Right ventricle myocardium inferior (tissue), 1 donor: ENCODE results near the gene HMCN1. TPM values are rescaled to one million over a fixed set of nuclear protein-coding genes. Genes with fewer than 3 reads are reported as not detected.

Source experiments
- ATAC-seq: fragments of 200-7000 bp; cut with Tn5 transposase; one replicate; pipeline ENCODE4 v1.9.1; 2020; ENCODE audit warnings: mild to moderate bottlenecking, moderate library complexity
- DNase-seq: peaks from one replicate; pipeline ENCODE4 v3.0.0; 2021; ENCODE audit errors: missing footprints
- intact Hi-C: fragments of 100-400 bp; cut with DNase I; formaldehyde crosslinking; loops from one replicate; pipeline ENCODE4 v1.11.0; 2022
- total RNA-seq: library from RNA; stranded (reverse); fragmentation: NEBNext Ultra II Directional; extraction: Animal tissue kit (Norgen Biotek cat#: 25700); gene quantifications from one replicate; pipeline ENCODE4 v1.2.1, GENCODE V29; 2021
- donor health status: DM: no; HTN: yes; CAD: no; lungs with severe emphysema.

Gene HMCN1
- total RNA-seq, 1 donor from 2014 or later, result 7.6 TPM

- ATAC-seq (no peak), DNase-seq (no peak)
- intact Hi-C loops, result no loop called here
These were observed 309.1 kb downstream of the HMCN1 start for GRCh38 chr1:186043296-186043695.

- intact Hi-C loops, result no loop called here
- no peak for ATAC-seq
- DNase-seq, result no peak
These were observed 310.0 kb downstream of the HMCN1 start for GRCh38 chr1:186044079-186044685.

GRCh38 chr1:186046437-186047211 lies 312.4 kb downstream of the HMCN1 start:
- DNase-seq, result no peak
- intact Hi-C loops, result no loop called here
- no peak for ATAC-seq

GRCh38 chr1:186050360-186050759 lies 316.2 kb downstream of the HMCN1 start:
- ATAC-seq (no peak), DNase-seq (no peak)
- intact Hi-C loops, result no loop called here

- ATAC-seq (no peak), DNase-seq (no peak)
- intact Hi-C loops, result no loop called here
These were observed 319.8 kb downstream of the HMCN1 start for GRCh38 chr1:186054003-186054402.

- DNase-seq (no peak), ATAC-seq (no peak)
- intact Hi-C loops, result no loop called here
These were observed 320.7 kb downstream of the HMCN1 start for GRCh38 chr1:186054932-186055331.

GRCh38 chr1:186055846-186056245 lies 321.7 kb downstream of the HMCN1 start:
- DNase-seq (no peak), ATAC-seq (no peak)
- intact Hi-C loops, result no loop called here

GRCh38 chr1:186057086-186057485 lies 322.9 kb downstream of the HMCN1 start:
- intact Hi-C loops, result no loop called here
- no peak for DNase-seq
- ATAC-seq, result no peak

GRCh38 chr1:186059311-186059710 lies 325.1 kb downstream of the HMCN1 start:
- ATAC-seq, result peak; percentile 59
- DNase-seq, result no peak
- intact Hi-C loops, result no loop called here

GRCh38 chr1:186059752-186060151 lies 325.6 kb downstream of the HMCN1 start:
- intact Hi-C loops, result no loop called here
- DNase-seq (no peak), ATAC-seq (no peak)

- ATAC-seq, result no peak
- no peak for DNase-seq
- intact Hi-C loops, result no loop called here
These were observed 326.0 kb downstream of the HMCN1 start for GRCh38 chr1:186060226-186060625.

- intact Hi-C loops, result no loop called here
- no peak for ATAC-seq
- DNase-seq, result no peak
These were observed 329.0 kb downstream of the HMCN1 start for GRCh38 chr1:186063091-186063657.

GRCh38 chr1:186066411-186066810 lies 332.2 kb downstream of the HMCN1 start:
- intact Hi-C loops, result no loop called here
- no peak for ATAC-seq
- DNase-seq, result no peak

- DNase-seq, result no peak
- ATAC-seq, result no peak
- intact Hi-C loops, result no loop called here
These were observed 339.5 kb downstream of the HMCN1 start for GRCh38 chr1:186073697-186074096.

- no peak for ATAC-seq
- intact Hi-C loops, result no loop called here
These were observed 341.8 kb downstream of the HMCN1 start for GRCh38 chr1:186076006-186076405.

GRCh38 chr1:186078245-186078644 lies 344.1 kb downstream of the HMCN1 start:
- intact Hi-C loops, result no loop called here
- DNase-seq, result no peak
- no peak for ATAC-seq

More at GRCh38 chr1:186076006-186076405, 341.8 kb downstream of the HMCN1 start:
- DNase-seq, result no peak

- no peak for DNase-seq
- intact Hi-C loops, result no loop called here
These were observed 345.0 kb downstream of the HMCN1 start for GRCh38 chr1:186079084-186079684.

GRCh38 chr1:186082235-186082937 lies 348.2 kb downstream of the HMCN1 start:
- ATAC-seq (peak; percentile 64), DNase-seq (peak; percentile 62)
- intact Hi-C loops, result no loop called here

More at GRCh38 chr1:186079084-186079684, 345.0 kb downstream of the HMCN1 start:
- no peak for ATAC-seq

GRCh38 chr1:186086583-186086982 lies 352.4 kb downstream of the HMCN1 start:
- no peak for ATAC-seq
- intact Hi-C loops, result no loop called here
- no peak for DNase-seq
